ENCODE measurements around the gene DLGAP1.

Gene DLGAP1

DNA sequence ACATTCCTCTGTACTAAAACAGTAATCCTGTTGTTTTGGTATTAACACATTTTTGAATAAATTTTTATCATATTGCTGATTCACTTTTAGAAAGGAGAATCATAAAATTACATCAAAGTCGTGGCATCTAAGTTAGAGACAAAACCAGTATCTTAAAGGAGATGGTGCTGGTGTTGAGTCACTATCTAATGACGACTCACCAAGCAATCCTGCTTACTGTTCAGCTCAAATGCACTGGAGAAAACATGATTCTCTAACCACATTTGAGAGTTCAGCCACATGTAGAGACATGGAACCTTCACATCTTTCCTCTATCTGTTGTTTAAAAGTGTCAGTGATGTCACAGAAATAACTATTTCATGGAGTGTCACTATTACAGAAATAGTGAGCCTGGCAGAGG lies 531.4 kb downstream of the DLGAP1 start:
- no peak for DNase-seq

- DNase-seq: no peak
Measured at GRCh38 chr18:3921826-3922225, 533.3 kb downstream of the DLGAP1 start.

- no peak for DNase-seq
Measured at GRCh38 chr18:3920832-3921231, 534.3 kb downstream of the DLGAP1 start.

- no peak for DNase-seq
Measured at GRCh38 chr18:3919396-3920061, 535.6 kb downstream of the DLGAP1 start.

GRCh38 chr18:3916082-3916481 lies 539.0 kb downstream of the DLGAP1 start:
- DNase-seq: no peak

- DNase-seq: no peak
Measured at GRCh38 chr18:3914833-3915610, 540.1 kb downstream of the DLGAP1 start.

GRCh38 chr18:3914109-3914508 lies 541.0 kb downstream of the DLGAP1 start:
- no peak for DNase-seq

GRCh38 chr18:3912705-3913104 lies 542.4 kb downstream of the DLGAP1 start:
- DNase-seq: no peak

- no peak for DNase-seq
Measured at GRCh38 chr18:3911413-3911812, 543.7 kb downstream of the DLGAP1 start.

GRCh38 chr18:3910512-3910911 lies 544.6 kb downstream of the DLGAP1 start:
- no peak for DNase-seq

DNA sequence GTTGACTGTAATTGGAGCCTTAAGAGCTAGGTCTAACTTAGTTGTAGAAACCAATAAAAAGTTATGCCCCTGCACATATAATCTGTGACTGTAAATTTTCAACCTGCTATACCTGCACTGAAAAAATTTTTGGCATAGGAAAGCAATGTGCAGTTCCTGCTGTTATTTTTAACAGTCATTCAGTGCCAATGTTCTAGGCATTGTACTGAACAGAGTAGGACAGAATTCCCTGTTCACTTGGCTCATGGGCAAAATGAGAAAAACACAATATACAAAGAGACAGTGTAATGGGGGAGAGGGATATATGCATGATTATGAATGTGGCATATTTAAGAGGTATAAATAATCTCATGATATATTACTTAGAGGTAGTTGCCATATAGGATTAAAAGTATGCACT lies 547.2 kb downstream of the DLGAP1 start:
- DNase-seq: no peak

- no peak for DNase-seq
Measured at GRCh38 chr18:3906116-3906750, 548.9 kb downstream of the DLGAP1 start.

DNA sequence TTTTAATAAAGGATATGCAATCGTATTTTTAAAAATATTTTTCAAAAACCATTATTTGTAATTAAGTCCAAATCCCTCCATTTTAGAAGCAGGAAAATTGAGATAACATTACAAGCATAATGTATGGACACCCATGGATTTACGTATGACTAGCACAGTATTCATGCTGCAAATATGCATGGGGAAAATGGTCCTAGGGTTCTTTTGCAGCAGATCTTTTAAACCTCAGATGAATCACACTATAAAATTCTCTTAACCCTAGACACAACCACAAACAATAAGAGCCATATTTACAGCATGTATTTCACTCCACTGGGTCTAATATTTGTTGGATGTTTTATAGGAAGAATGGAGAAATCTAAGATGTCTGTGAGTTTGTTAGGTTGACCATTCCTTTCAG lies 551.8 kb downstream of the DLGAP1 start:
- no peak for DNase-seq

- DNase-seq: no peak
Measured at GRCh38 chr18:3902676-3903075, 552.4 kb downstream of the DLGAP1 start.

GRCh38 chr18:3901811-3902210 lies 553.3 kb downstream of the DLGAP1 start:
- DNase-seq: no peak

GRCh38 chr18:3901042-3901441 lies 554.1 kb downstream of the DLGAP1 start:
- DNase-seq: no peak

- no peak for DNase-seq
Measured at GRCh38 chr18:3900327-3900726, 554.8 kb downstream of the DLGAP1 start.

GRCh38 chr18:3898861-3899613 lies 556.1 kb downstream of the DLGAP1 start:
- no peak for DNase-seq

- DNase-seq: no peak
Measured at GRCh38 chr18:3892152-3892551, 563.0 kb downstream of the DLGAP1 start.

GRCh38 chr18:3891245-3891644 lies 563.9 kb downstream of the DLGAP1 start:
- DNase-seq: no peak

DNA sequence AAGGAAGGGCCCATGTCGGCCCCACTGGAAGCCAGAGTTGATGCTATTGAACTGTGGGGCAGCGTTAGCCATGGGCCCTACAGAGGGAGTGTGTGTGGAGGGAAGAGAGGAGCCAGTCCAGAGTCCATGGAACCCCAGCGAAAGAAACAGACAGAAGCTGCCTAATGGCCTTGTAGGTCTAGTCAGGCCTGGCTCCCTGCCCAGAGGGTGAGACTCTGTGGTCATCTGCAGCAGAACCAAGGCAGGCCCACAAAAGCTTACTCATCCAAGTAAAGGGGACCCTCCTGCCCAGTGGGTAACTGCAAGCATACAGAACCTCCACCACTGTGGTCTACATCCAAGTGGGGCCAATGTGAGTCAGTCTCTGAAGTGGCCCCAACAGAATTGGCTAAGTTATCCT lies 565.3 kb downstream of the DLGAP1 start:
- DNase-seq: no peak

DNA sequence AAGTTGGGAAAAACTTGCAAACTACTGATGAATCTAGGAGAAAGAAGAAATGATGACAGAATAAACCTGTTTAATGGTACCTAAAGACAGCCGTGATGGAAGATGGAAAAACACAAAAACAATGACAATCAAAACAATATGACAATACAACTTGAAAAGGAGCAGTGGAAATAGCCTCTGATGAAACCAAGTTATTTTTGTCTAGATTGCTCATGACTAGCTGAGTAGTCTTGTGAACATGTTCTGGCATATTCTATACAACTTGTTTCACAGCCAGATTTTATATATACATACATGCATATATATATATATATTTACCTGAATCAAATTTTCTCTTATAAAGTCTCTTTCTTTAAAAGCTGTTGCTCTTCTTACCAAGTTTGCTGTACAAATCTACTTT lies 566.0 kb downstream of the DLGAP1 start:
- DNase-seq: no peak

DNA sequence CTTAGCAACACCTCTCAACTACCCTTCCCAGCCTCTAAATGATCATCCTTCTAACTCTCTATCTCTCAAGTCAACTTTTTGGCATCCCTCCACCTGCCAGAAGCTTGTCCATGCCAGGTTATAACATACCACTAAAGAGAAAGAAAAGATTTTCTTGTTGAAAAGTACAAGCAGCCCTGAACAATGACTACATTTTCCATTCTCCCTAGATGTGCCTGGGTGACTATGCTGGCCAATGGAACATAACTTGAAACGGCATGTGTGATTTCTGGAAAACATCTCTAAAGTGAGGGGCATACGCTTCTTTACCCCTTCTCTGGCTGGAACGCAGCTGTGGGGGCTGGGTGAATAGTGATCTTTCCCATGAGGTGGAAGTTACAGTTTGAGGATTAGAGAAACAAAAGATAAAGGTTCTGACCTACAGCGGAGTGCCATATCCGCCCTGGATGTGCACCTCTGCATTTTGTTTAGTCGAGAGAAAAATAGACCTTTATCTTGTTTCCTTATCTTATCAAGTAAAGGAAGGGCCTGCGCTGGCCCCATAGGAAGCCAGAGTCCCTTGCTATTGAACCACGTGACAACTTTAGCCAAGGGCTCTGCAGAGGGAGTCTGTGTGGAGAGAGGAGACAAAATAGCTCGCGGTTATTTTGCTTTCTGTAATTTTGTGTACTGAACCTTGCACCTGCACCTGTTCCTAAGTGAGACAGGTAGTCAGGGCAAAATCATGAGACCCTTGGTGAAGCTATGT lies 568.4 kb downstream of the DLGAP1 start:
- no peak for DNase-seq

Measured in GF-D8 (cell line).